GM12878 (cell line): ENCODE data around the gene CDYL2. TPM values are rescaled to one million over a fixed set of nuclear protein-coding genes. Genes with fewer than 3 reads are reported as not detected.

Experiments used
- CBX5 ChIP-seq: sonication (generic); IDR thresholded peaks from 2 replicates; pipeline ENCODE4 v1.6.1; 2016; ENCODE audit warnings: low read depth, moderate library complexity, mild to moderate bottlenecking, inconsistent platforms
- HCFC1 ChIP-seq: fragments of 150-350 bp; IDR thresholded peaks from 2 replicates; pipeline ENCODE4 v1.6.1; 2014; ENCODE audit warnings: low read length
- NR2C1 ChIP-seq: fragments of 450-650 bp; IDR thresholded peaks from 2 replicates; pipeline ENCODE4 v1.6.1; 2017; ENCODE audit warnings: antibody characterized with exemption, mild to moderate bottlenecking, moderate library complexity
- NRF1 ChIP-seq: conservative IDR thresholded peaks from 2 replicates; pipeline ENCODE4 v1.6.1; 2011; ENCODE audit warnings: mild to moderate bottlenecking, low read depth, low read length, improper control_type of control experiment
- PAX5 ChIP-seq: IDR thresholded peaks from 2 replicates; pipeline ENCODE4 v1.6.1; 2011; ENCODE audit warnings: low read depth, low read length, borderline replicate concordance
- PML ChIP-seq: IDR thresholded peaks from 2 replicates; pipeline ENCODE4 v1.6.1; 2012; ENCODE audit warnings: low read length, inconsistent platforms
- RAD51 ChIP-seq: fragments of 450-650 bp; IDR thresholded peaks from 2 replicates; pipeline ENCODE4 v1.6.1; 2016; ENCODE audit warnings: moderate library complexity, mild to moderate bottlenecking, inconsistent platforms
- SMAD5 ChIP-seq: IDR thresholded peaks from 2 replicates; pipeline ENCODE4 v1.6.1; 2016; ENCODE audit warnings: antibody characterized with exemption, low read depth
- SMARCA5 ChIP-seq: fragments of 450-650 bp; IDR thresholded peaks from 2 replicates; pipeline ENCODE4 v1.6.1; 2017; ENCODE audit warnings: mild to moderate bottlenecking
- SREBF1 ChIP-seq: IDR thresholded peaks from 2 replicates; pipeline ENCODE4 v1.6.1; 2012; ENCODE audit warnings: mild to moderate bottlenecking, low read length
- SREBF2 ChIP-seq: IDR thresholded peaks from 2 replicates; pipeline ENCODE4 v1.6.1; 2012; ENCODE audit warnings: mild to moderate bottlenecking, low read length
- TARDBP ChIP-seq: IDR thresholded peaks from 2 replicates; pipeline ENCODE4 v1.6.1; 2016; ENCODE audit warnings: borderline replicate concordance
- TCF12 ChIP-seq: IDR thresholded peaks from 2 replicates; pipeline ENCODE4 v1.6.1; 2011; ENCODE audit warnings: low read depth, mild to moderate bottlenecking, low read length
- ZNF274 ChIP-seq: IDR thresholded peaks from one replicate; pipeline ENCODE4 v1.8.0; 2011; ENCODE audit not compliant: insufficient read length, insufficient read depth
- polyA plus RNA-seq, 11 experiments: library from polyadenylated mRNA; depleted of rRNA in 4 of 11; unstranded in 6 of 11; stranded (reverse) in 5 of 11; fragments of >200 nt; fragmentation: Nextera tagmentation in 4 of 11; fragmentation: Illumina TruSeq in 1 of 11; extraction: Ambion mirVana in 4 of 11; extraction: Trizol in 1 of 11; gene quantifications; 1 replicate in 1 of 11; 2 replicates in 10 of 11; pipeline versions ENCODE4 v1.2.1 to v1.2.3, GENCODE V29; 2011 to 2016; ENCODE audit warnings: inconsistent platforms in 2 of 11, missing spikeins in 2 of 11, low read depth in 1 of 11
- total RNA-seq, 4 experiments: library from RNA; depleted of rRNA in 3 of 4; stranded (reverse); fragments of >200 nt in 3 of 4; fragmentation: Illumina TruSeq in 1 of 4; extraction: Trizol in 1 of 4; gene quantifications; 2 replicates each; pipeline versions ENCODE4 v1.2.1 to v1.2.3, GENCODE V29; 2013 to 2021
- TF ChIP-seq, protein P1 (sequence below): fragments of 450-650 bp; IDR thresholded peaks from 2 replicates; pipeline ENCODE4 v1.6.1; 2016; ENCODE audit warnings: mild to moderate bottlenecking, moderate library complexity, borderline replicate concordance
- TF ChIP-seq, protein P2 (sequence below): fragments of 150-350 bp; IDR thresholded peaks from 2 replicates; pipeline ENCODE4 v1.6.1; 2016; ENCODE audit warnings: low read depth, low read length
- TF ChIP-seq, protein P3 (sequence below): fragments of 450-650 bp; IDR thresholded peaks from 2 replicates; pipeline ENCODE4 v1.6.1; 2017; ENCODE audit warnings: mild to moderate bottlenecking, low read depth, inconsistent platforms; ENCODE audit not compliant: poor library complexity, severe bottlenecking
- TF ChIP-seq, protein P4 (sequence below): fragments of 450-650 bp; IDR thresholded peaks from 2 replicates; pipeline ENCODE4 v1.6.1; 2017; ENCODE audit warnings: antibody characterized with exemption, mild to moderate bottlenecking, moderate library complexity
- TF ChIP-seq, protein P5 (sequence below): fragments of 450-650 bp; IDR thresholded peaks from 2 replicates; pipeline ENCODE4 v1.6.1; 2016; ENCODE audit warnings: mild to moderate bottlenecking

Gene CDYL2
- total and polyA plus RNA-seq, 10 of the 15 experiments (the other 5 are each of a cell fraction or from before 2014, with no cell fraction given) = 0.27 to 22.9 (median 3.9) TPM

DNA sequence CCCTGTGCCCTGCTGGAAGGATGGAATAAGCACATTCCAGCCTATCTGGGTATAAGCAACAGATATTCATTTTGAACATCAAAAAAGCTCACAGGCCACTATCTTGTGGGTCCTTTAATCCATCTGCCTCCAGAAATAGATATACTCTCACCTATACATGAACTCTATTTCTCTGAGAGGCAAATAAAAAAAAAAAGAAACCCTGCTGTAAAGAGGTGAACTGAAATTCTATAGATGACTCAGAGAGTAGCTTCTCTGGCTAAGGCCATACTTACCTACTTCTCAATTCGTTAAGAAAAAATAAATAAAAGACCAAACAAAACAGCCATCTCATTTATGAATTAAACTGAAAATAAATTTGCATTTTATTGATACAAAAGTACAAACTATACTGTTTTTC is 177.3 kb downstream of the CDYL2 start (continued):
- TF ChIP-seq, protein P1, sequence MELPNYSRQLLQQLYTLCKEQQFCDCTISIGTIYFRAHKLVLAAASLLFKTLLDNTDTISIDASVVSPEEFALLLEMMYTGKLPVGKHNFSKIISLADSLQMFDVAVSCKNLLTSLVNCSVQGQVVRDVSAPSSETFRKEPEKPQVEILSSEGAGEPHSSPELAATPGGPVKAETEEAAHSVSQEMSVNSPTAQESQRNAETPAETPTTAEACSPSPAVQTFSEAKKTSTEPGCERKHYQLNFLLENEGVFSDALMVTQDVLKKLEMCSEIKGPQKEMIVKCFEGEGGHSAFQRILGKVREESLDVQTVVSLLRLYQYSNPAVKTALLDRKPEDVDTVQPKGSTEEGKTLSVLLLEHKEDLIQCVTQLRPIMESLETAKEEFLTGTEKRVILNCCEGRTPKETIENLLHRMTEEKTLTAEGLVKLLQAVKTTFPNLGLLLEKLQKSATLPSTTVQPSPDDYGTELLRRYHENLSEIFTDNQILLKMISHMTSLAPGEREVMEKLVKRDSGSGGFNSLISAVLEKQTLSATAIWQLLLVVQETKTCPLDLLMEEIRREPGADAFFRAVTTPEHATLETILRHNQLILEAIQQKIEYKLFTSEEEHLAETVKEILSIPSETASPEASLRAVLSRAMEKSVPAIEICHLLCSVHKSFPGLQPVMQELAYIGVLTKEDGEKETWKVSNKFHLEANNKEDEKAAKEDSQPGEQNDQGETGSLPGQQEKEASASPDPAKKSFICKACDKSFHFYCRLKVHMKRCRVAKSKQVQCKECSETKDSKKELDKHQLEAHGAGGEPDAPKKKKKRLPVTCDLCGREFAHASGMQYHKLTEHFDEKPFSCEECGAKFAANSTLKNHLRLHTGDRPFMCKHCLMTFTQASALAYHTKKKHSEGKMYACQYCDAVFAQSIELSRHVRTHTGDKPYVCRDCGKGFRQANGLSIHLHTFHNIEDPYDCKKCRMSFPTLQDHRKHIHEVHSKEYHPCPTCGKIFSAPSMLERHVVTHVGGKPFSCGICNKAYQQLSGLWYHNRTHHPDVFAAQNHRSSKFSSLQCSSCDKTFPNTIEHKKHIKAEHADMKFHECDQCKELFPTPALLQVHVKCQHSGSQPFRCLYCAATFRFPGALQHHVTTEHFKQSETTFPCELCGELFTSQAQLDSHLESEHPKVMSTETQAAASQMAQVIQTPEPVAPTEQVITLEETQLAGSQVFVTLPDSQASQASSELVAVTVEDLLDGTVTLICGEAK = no peak
- TF ChIP-seq NR2C1 (no peak), HCFC1 (no peak), SMARCA5 (no peak), TARDBP (no peak), TCF12 (no peak), SMAD5 (no peak), PAX5 (no peak), ZNF274 (no peak), NRF1 (no peak), RAD51 (no peak), SREBF1 (no peak), SREBF2 (no peak), PML (no peak), CBX5 (0 out of 2 replicates have a peak, but pooled peaks have one; percentile 20)
- TF ChIP-seq, protein P2, sequence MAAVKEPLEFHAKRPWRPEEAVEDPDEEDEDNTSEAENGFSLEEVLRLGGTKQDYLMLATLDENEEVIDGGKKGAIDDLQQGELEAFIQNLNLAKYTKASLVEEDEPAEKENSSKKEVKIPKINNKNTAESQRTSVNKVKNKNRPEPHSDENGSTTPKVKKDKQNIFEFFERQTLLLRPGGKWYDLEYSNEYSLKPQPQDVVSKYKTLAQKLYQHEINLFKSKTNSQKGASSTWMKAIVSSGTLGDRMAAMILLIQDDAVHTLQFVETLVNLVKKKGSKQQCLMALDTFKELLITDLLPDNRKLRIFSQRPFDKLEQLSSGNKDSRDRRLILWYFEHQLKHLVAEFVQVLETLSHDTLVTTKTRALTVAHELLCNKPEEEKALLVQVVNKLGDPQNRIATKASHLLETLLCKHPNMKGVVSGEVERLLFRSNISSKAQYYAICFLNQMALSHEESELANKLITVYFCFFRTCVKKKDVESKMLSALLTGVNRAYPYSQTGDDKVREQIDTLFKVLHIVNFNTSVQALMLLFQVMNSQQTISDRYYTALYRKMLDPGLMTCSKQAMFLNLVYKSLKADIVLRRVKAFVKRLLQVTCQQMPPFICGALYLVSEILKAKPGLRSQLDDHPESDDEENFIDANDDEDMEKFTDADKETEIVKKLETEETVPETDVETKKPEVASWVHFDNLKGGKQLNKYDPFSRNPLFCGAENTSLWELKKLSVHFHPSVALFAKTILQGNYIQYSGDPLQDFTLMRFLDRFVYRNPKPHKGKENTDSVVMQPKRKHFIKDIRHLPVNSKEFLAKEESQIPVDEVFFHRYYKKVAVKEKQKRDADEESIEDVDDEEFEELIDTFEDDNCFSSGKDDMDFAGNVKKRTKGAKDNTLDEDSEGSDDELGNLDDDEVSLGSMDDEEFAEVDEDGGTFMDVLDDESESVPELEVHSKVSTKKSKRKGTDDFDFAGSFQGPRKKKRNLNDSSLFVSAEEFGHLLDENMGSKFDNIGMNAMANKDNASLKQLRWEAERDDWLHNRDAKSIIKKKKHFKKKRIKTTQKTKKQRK = no peak
- TF ChIP-seq, protein P3, sequence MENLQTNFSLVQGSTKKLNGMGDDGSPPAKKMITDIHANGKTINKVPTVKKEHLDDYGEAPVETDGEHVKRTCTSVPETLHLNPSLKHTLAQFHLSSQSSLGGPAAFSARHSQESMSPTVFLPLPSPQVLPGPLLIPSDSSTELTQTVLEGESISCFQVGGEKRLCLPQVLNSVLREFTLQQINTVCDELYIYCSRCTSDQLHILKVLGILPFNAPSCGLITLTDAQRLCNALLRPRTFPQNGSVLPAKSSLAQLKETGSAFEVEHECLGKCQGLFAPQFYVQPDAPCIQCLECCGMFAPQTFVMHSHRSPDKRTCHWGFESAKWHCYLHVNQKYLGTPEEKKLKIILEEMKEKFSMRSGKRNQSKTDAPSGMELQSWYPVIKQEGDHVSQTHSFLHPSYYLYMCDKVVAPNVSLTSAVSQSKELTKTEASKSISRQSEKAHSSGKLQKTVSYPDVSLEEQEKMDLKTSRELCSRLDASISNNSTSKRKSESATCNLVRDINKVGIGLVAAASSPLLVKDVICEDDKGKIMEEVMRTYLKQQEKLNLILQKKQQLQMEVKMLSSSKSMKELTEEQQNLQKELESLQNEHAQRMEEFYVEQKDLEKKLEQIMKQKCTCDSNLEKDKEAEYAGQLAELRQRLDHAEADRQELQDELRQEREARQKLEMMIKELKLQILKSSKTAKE = no peak
- TF ChIP-seq, protein P4, sequence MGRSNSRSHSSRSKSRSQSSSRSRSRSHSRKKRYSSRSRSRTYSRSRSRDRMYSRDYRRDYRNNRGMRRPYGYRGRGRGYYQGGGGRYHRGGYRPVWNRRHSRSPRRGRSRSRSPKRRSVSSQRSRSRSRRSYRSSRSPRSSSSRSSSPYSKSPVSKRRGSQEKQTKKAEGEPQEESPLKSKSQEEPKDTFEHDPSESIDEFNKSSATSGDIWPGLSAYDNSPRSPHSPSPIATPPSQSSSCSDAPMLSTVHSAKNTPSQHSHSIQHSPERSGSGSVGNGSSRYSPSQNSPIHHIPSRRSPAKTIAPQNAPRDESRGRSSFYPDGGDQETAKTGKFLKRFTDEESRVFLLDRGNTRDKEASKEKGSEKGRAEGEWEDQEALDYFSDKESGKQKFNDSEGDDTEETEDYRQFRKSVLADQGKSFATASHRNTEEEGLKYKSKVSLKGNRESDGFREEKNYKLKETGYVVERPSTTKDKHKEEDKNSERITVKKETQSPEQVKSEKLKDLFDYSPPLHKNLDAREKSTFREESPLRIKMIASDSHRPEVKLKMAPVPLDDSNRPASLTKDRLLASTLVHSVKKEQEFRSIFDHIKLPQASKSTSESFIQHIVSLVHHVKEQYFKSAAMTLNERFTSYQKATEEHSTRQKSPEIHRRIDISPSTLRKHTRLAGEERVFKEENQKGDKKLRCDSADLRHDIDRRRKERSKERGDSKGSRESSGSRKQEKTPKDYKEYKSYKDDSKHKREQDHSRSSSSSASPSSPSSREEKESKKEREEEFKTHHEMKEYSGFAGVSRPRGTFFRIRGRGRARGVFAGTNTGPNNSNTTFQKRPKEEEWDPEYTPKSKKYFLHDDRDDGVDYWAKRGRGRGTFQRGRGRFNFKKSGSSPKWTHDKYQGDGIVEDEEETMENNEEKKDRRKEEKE = no peak
- TF ChIP-seq, protein P5, sequence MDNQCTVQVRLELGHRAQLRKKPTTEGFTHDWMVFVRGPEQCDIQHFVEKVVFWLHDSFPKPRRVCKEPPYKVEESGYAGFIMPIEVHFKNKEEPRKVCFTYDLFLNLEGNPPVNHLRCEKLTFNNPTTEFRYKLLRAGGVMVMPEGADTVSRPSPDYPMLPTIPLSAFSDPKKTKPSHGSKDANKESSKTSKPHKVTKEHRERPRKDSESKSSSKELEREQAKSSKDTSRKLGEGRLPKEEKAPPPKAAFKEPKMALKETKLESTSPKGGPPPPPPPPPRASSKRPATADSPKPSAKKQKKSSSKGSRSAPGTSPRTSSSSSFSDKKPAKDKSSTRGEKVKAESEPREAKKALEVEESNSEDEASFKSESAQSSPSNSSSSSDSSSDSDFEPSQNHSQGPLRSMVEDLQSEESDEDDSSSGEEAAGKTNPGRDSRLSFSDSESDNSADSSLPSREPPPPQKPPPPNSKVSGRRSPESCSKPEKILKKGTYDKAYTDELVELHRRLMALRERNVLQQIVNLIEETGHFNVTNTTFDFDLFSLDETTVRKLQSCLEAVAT = no peak
